ENCODE results near the gene MYL7. TPM values are rescaled to one million over a fixed set of nuclear protein-coding genes. Genes with fewer than 3 reads are reported as not detected.

The MYL7 gene
- total and polyA plus RNA-seq, 9 of the 15 experiments (the other 6 are each of a cell fraction or from before 2014, with no cell fraction given): not detected

DNA sequence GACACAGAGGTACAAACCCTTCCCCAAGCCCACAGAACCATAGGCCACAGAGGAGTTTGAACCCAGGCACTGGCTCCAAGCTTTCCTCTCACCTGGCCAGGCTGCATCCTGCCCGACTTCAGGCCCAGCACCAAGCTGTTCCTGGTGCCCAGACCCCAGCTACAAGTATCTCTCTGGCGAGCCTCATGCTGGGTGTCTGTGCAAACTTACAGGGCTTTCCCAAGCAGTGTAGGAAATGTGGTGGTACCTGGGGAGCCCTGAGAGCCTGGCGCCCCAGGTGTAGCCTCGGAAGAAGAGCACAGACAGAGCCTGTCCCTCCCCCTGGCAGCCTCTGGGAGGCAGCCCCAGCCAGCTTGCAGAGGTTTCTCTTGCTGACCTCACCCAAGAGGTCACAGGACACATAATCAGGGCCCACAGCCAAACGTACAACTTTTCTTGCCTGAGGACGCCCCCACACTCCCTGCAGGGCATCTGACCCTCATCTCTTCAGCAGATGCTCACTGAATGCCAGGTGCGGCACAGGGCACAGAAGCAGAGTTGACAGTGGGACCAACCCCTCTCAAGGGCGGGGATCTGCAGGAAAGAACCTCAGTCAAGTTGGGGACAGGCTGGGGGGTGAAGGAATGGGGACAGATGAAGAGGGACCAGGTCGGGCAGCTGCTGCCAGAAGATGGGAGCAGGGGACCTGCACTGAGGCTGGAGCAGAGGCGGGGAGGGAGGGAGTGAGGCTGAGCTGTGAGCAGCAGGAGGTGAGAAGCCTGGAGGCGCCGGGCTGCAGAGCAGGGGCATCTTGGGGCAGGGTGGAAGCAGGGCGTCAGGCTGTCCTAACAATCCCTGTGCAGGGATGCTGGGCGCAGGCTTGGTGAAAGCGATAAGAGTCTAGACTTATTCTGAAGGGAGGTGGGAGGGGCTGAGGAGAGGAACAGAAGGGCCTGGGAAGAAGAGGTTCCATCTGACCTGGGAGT lies 16.3 kb upstream of the MYL7 start (continued):
- TF ChIP-seq ZBTB49 (CRISPR knock-in tag; IDR thresholded peaks at IDR 0.05; ENCODE audit: borderline replicate concordance) (no peak), CBX2 (IDR thresholded peaks at IDR 0.05; ENCODE audit: insufficient read depth, low read length, poor library complexity, severe bottlenecking) (no peak), ZNF224 (CRISPR knock-in tag; IDR thresholded peaks at IDR 0.05) (no peak), MCM5 (IDR thresholded peaks at IDR 0.05; ENCODE audit: low read depth) (no peak), ARID1B (IDR thresholded peaks at IDR 0.05) (peak; percentile 16; the same call in 1 of the 2 replicates), JUND (IDR thresholded peaks at IDR 0.05; ENCODE audit: borderline replicate concordance, low read depth, low read length) (peak; percentile 19; the same call in 1 of the 2 replicates), JUND (tag; IDR thresholded peaks at IDR 0.05; ENCODE audit: borderline replicate concordance, low read depth, low read length) (no peak), TAF15 (IDR thresholded peaks at IDR 0.05; ENCODE audit: low read depth, low read length) (no peak), TCF3 (CRISPR knock-in tag; IDR thresholded peaks at IDR 0.05) (peak; percentile 24; the same call in 1 of the 2 replicates), MTA1 (IDR thresholded peaks at IDR 0.05; ENCODE audit: borderline replicate concordance) (no peak), DACH1 (IDR thresholded peaks at IDR 0.05; ENCODE audit: partially characterized antibody) (no peak), SAFB (IDR thresholded peaks at IDR 0.05; ENCODE audit: borderline replicate concordance, low read depth, low read length) (no peak), ZMIZ1 (IDR thresholded peaks at IDR 0.05; ENCODE audit: low read depth in 2 of 2, low read length in 2 of 2) (no peak), GABPB1 (CRISPR knock-in tag; IDR thresholded peaks at IDR 0.05) (no peak), NR2F6 (CRISPR knock-in tag; IDR thresholded peaks at IDR 0.05) (no peak), NFE2 (IDR thresholded peaks at IDR 0.05; ENCODE audit: low read depth) (no peak), PYGO2 (tag; IDR thresholded peaks at IDR 0.05) (no peak), ZBTB26 (CRISPR knock-in tag; IDR thresholded peaks at IDR 0.05) (no peak)
- TF ChIP-seq, protein P1, sequence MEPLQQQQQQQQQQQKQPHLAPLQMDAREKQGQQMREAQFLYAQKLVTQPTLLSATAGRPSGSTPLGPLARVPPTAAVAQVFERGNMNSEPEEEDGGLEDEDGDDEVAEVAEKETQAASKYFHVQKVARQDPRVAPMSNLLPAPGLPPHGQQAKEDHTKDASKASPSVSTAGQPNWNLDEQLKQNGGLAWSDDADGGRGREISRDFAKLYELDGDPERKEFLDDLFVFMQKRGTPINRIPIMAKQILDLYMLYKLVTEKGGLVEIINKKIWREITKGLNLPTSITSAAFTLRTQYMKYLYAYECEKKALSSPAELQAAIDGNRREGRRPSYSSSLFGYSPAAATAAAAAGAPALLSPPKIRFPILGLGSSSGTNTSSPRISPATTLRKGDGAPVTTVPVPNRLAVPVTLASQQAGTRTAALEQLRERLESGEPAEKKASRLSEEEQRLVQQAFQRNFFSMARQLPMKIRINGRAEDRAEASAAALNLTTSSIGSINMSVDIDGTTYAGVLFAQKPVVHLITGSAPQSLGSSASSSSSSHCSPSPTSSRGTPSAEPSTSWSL (CRISPR knock-in tag; IDR thresholded peaks at IDR 0.05; ENCODE audit: borderline replicate concordance): no peak
